HepG2 (cell line): ENCODE results near the gene YWHAB. TPM values are rescaled to one million over a fixed set of nuclear protein-coding genes. Genes with fewer than 3 reads are reported as not detected.

Experiments used
- ATAC-seq: fragments of 200-7000 bp; cut with Tn5 transposase; 3 replicates; pipeline ENCODE4 v1.9.1; 2020; ENCODE audit warnings: mild to moderate bottlenecking, moderate library complexity
- BruUV-seq: library from RNA; stranded (reverse); fragments of 400-500 nt; replicated peaks from 2 replicates; lab custom pipeline; 2021; lab: Mats Ljungman, UMichigan
- CTCF ChIA-PET: fragments of 300-600 bp; formaldehyde crosslinking; extraction: SDS; loops from one replicate; lab custom pipeline; 2021; ENCODE audit warnings: low total read pairs, inconsistent platforms, low intra/inter-chr PET ratio; lab: Yijun Ruan, JAX
- POLR2A ChIA-PET: fragments of 350-600 bp; sonication (Branson Sonifier 250); formaldehyde crosslinking; loops from one replicate; lab custom pipeline; 2020; ENCODE audit warnings: antibody characterized with exemption, inconsistent platforms; lab: Yijun Ruan, JAX
- DNase-seq: peaks from one replicate; pipeline ENCODE4 v3.0.0-alpha.2; 2015; ENCODE audit warnings: low spot score
- FAIRE-seq: peaks from 3 replicates; lab custom pipeline; 2011; peaks lifted over from hg19 to GRCh38; lab: Jason Lieb, UNC
- H2AFZ ChIP-seq: one replicate; pipeline ENCODE4 v1.6.1; 2011; ENCODE audit warnings: low read length, inconsistent platforms
- H3K27ac ChIP-seq: fragments of 300-600 bp; 3 replicates; pipeline ENCODE4 v1.8.0; 2011; ENCODE audit warnings: mixed run types, mild to moderate bottlenecking, mixed read lengths, low read length, inconsistent platforms; ENCODE audit not compliant: insufficient read depth; ENCODE audit errors: extremely low read length
- H3K27me3 ChIP-seq, 2 experiments: fragments of 200-600 bp in 1 of 2; 2 replicates in 1 of 2; 3 replicates in 1 of 2; pipeline versions ENCODE4 v1.6.0 to v1.8.0; 2011; ENCODE audit warnings: low read length in 2 of 2, mild to moderate bottlenecking in 2 of 2, moderate library complexity in 2 of 2, inconsistent platforms in 1 of 2; ENCODE audit not compliant: insufficient read depth in 2 of 2, control insufficient read depth in 1 of 2
- H3K36me3 ChIP-seq, 2 experiments: fragments of 200-600 bp in 1 of 2; replicated peaks in 1 of 2; 2 replicates in 1 of 2; 3 replicates in 1 of 2; pipeline versions ENCODE4 v1.5.1 to v1.8.0; 2011; ENCODE audit warnings: low read length in 2 of 2, inconsistent platforms in 1 of 2; ENCODE audit not compliant: insufficient read depth in 2 of 2, control insufficient read depth in 1 of 2
- H3K4me1 ChIP-seq: 2 replicates; pipeline ENCODE4 v1.5.1; 2012; ENCODE audit warnings: low read length, inconsistent platforms; ENCODE audit not compliant: insufficient read depth
- H3K4me2 ChIP-seq: 2 replicates; pipeline ENCODE4 v1.6.0; 2011; ENCODE audit warnings: low read depth, low read length, inconsistent platforms
- H3K4me3 ChIP-seq, 3 experiments: fragments of 200-600 bp in 1 of 3; sonication (generic), shearing (Covaris generic) in 1 of 3; replicated peaks in 1 of 3; 2 replicates each; pipeline ENCODE4 v1.5.1; 2011 to 2016; ENCODE audit warnings: low read length in 3 of 3, inconsistent platforms in 2 of 3, low read depth in 2 of 3, mild to moderate bottlenecking in 2 of 3, control low read depth in 1 of 3, mixed read lengths in 1 of 3; ENCODE audit not compliant: insufficient read depth in 1 of 3
- H3K79me2 ChIP-seq: one replicate; pipeline ENCODE4 v1.6.1; 2011; ENCODE audit warnings: low read length, inconsistent platforms; ENCODE audit not compliant: insufficient read depth
- H3K9ac ChIP-seq: 2 replicates; pipeline ENCODE4 v1.6.0; 2011; ENCODE audit warnings: mild to moderate bottlenecking, low read depth, low read length, inconsistent platforms; ENCODE audit not compliant: insufficient read depth
- H3K9me3 ChIP-seq: 2 replicates; pipeline ENCODE4 v1.5.1; 2012; ENCODE audit warnings: mild to moderate bottlenecking, low read length
- H4K20me1 ChIP-seq: 2 replicates; pipeline ENCODE4 v1.6.0; 2011; ENCODE audit warnings: inconsistent platforms, mild to moderate bottlenecking, low read length, moderate library complexity; ENCODE audit not compliant: insufficient read depth
- ATF7 ChIP-seq, 2 experiments: fragments of 450-650 bp in 1 of 2; sonication (generic) in 1 of 2; formaldehyde crosslinking in 1 of 2; IDR thresholded peaks; 2 replicates each; pipeline versions ENCODE4 v1.4.0 to v1.6.1; 2016 to 2020; ENCODE audit warnings: antibody characterized with exemption in 1 of 2, mild to moderate bottlenecking in 1 of 2, missing genetic modification reagents in 1 of 2
- CREB1 ChIP-seq, 2 experiments: fragments of 450-650 bp in 1 of 2; IDR thresholded peaks; 2 replicates each; pipeline ENCODE4 v1.6.1; 2016 to 2017; ENCODE audit warnings: control low read depth in 1 of 2, mild to moderate bottlenecking in 1 of 2, missing compliant biosample characterization in 1 of 2, missing genetic modification characterization in 1 of 2
- MAF1 ChIP-seq: sonication (generic); formaldehyde crosslinking; IDR thresholded peaks from 2 replicates; pipeline ENCODE4 v1.5.0; 2020; ENCODE audit warnings: missing genetic modification reagents, borderline replicate concordance
- MAFF ChIP-seq: IDR thresholded peaks from 2 replicates; pipeline ENCODE4 v1.6.1; 2011; ENCODE audit warnings: low read depth, low read length, improper control_type of control experiment
- ZNF207 ChIP-seq: fragments of 450-650 bp; IDR thresholded peaks from 2 replicates; pipeline ENCODE4 v1.6.1; 2016; ENCODE audit warnings: antibody characterized with exemption, borderline replicate concordance
- WGBS: methylation state at CpG from one replicate; pipeline ENCODE4 v1.1.6; 2017; ENCODE audit warnings: low lambda C conversion rate; 5-methylcytosine and 5-hydroxymethylcytosine counted together
- in situ Hi-C: cut with HindIII; loops from 2 replicates; pipeline ENCODE4 v1.10.0; 2017; ENCODE audit warnings: low pct_unique_long_range_greater_than_20kb; ENCODE audit not compliant: extremely low pct_ligation_motif_present
- intact Hi-C: fragments of 100-400 bp; cut with micrococcal nuclease; formaldehyde crosslinking; loops from one replicate; pipeline ENCODE4 v1.10.0; 2022; ENCODE audit not compliant: unreplicated experiment
- polyA plus RNA-seq, 8 experiments: library from polyadenylated mRNA; depleted of rRNA in 3 of 8; stranded (reverse) in 7 of 8; unstranded in 1 of 8; fragments of >200 nt; fragmentation: Illumina TruSeq in 4 of 8; extraction: Trizol in 4 of 8; gene quantifications; 2 replicates each; pipeline versions ENCODE4 v1.2.1 to v1.2.3, GENCODE V29; 2011 to 2016; ENCODE audit warnings: low read depth in 4 of 8, missing spikeins in 1 of 8, mixed read lengths in 1 of 8; ENCODE audit not compliant: insufficient read depth in 1 of 8
- total RNA-seq, 5 experiments: library from RNA; depleted of rRNA; stranded (reverse); fragments of >200 nt; fragmentation: Illumina TruSeq; extraction: Trizol; gene quantifications; 2 replicates each; pipeline ENCODE4 v1.2.3, GENCODE V29; 2016; ENCODE audit warnings: low read depth in 1 of 5

The YWHAB gene
- total and polyA plus RNA-seq, 2 of the 13 experiments (the other 11 are each of a cell fraction or from before 2014, with no cell fraction given), result 77.2 to 121 TPM

GRCh38 chr20:44841955-44842354 lies 43.5 kb upstream of the YWHAB start:
- H3K79me2 ChIP-seq, result no peaks in the 10 kb centered on the region
- intact Hi-C loops, result no loop called here
- 10% methylated on average over 6 of the region's 6 CpGs for WGBS
- H3K27me3 ChIP-seq, result peaks cover 8 to 63% of the 10 kb centered on the region in 2 experiments; a peak in 4 of 5 replicates
- no peaks in the 10 kb centered on the region for H3K36me3 ChIP-seq
- peak; percentile 68 for TF ChIP-seq CREB1 (IDR thresholded peaks at IDR 0.05)
- TF ChIP-seq CREB1 (CRISPR knock-in tag; IDR thresholded peaks at IDR 0.05), result no peak
- TF ChIP-seq ATF7 (IDR thresholded peaks at IDR 0.05), result peak; percentile 11; the same call in 1 of the 2 replicates
- no peak for TF ChIP-seq ATF7 (CRISPR knock-in tag; IDR thresholded peaks at IDR 0.05)
- TF ChIP-seq MAF1 (CRISPR knock-in tag), result no peak
- TF ChIP-seq, all 625 proteins: peak for 2
- H3K9ac ChIP-seq, result no peak overlapping the region
- H3K27ac ChIP-seq, result no peak overlapping the region
- H4K20me1 ChIP-seq, result no peaks in the 10 kb centered on the region
- no peak overlapping the region for H2AFZ ChIP-seq
- no peak for FAIRE-seq
- H3K4me1 ChIP-seq, result no peaks in the 10 kb centered on the region
- POLR2A ChIA-PET, result no interaction called here
- DNase-seq, result no peak
- CTCF ChIA-PET, result no interaction called here
- no peak overlapping the region for H3K4me3 ChIP-seq
- in situ Hi-C loops, result no loop called here
- no peak for ATAC-seq
- H3K4me2 ChIP-seq, result no peak overlapping the region
- no TSS peak for BruUV-seq
- peaks cover 4% of the 10 kb centered on the region; the same call in 1 of the 2 replicates for H3K9me3 ChIP-seq

DNA sequence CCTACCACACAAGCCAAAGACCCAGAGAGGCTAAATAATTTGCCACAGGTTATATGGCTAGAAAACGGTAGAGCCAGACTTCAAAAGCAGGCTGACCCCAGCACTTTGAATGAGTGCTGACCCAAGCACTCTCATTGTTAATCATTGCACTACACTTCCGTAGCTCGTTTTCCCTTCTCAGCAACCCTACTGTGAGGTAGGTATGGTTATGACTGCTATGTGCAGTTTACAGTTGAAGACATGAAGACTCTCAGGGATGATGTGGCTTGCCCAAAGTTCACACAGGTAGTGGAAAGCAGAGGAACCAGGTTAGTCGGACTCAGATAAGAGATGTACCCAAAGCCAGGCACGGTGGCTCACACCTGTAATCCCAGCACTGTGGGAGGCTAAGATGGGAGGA lies 41.6 kb upstream of the YWHAB start:
- no peak overlapping the region for H3K4me3 ChIP-seq
- intact Hi-C loops, result no loop called here
- FAIRE-seq (no peak), ATAC-seq (no peak), DNase-seq (no peak)
- H4K20me1 ChIP-seq, result no peaks in the 10 kb centered on the region
- H3K36me3 ChIP-seq, result no peaks in the 10 kb centered on the region
- peaks cover 4% of the 10 kb centered on the region; the same call in 1 of the 2 replicates for H3K9me3 ChIP-seq
- in situ Hi-C loops, result no loop called here
- no peaks in the 10 kb centered on the region for H3K79me2 ChIP-seq
- no peak overlapping the region for H3K4me2 ChIP-seq
- no peak overlapping the region for H3K9ac ChIP-seq
- no peak overlapping the region for H2AFZ ChIP-seq
- H3K4me1 ChIP-seq, result peaks cover 6% of the 10 kb centered on the region; the same call in 1 of the 2 replicates
- H3K27ac ChIP-seq, result no peak overlapping the region
- ChIA-PET POLR2A (no interaction called here), CTCF (no interaction called here)
- 6% methylated on average over 5 of the region's 5 CpGs for WGBS
- TF ChIP-seq ZNF207, result no peak
- peak; percentile 35; the same call in 1 of the 2 replicates for TF ChIP-seq MAFF
- H3K27me3 ChIP-seq, result peaks cover 8 to 44% of the 10 kb centered on the region in 2 experiments; a peak in 4 of 5 replicates
- BruUV-seq, result no TSS peak
